ENCODE measurements around the gene PLEKHM3. TPM values are rescaled to one million over a fixed set of nuclear protein-coding genes. Genes with fewer than 3 reads are reported as not detected.

The PLEKHM3 gene, protein sequence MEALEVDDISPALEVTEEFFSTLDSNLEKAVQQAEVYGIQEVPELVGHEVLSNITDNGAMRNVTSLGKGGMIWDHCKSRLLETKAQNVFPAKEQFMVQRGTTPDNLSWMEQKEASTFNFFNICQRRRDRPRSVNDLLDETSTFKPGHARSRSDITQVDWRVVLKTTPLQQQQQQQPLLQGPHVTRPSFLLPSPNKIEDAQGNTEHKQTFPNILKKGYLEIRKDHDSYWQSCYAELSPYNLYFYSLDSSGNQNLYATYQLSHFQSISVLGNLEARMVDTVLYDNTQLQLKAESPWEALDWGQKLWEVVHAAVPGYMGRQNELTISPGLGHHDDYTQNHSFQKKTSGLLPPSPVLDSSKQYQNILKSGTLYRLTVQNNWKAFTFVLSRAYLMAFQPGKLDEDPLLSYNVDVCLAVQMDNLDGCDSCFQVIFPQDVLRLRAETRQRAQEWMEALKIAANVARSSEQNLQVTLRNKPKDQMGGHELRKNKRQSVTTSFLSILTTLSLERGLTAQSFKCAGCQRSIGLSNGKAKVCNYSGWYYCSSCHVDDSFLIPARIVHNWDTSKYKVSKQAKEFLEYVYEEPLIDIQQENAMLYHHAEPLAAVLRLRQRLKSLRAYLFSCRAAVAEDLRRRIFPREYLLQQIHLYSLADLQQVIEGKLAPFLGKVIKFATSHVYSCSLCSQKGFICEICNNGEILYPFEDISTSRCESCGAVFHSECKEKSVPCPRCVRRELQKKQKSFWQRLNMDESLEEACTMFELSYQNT
- polyA plus RNA-seq (ENCODE audit: insufficient read length in 4 of 4), result 10 to 100 TPM; 13.7 to 16.0 (median 14.3) TPM

GRCh38 chr2:208025037-208025813, at the start of gene PLEKHM3:
PLEKHM3 (minus strand) TSS chr2:208025527; CDS start chr2:208001639, 23,888 bp downstream.
- peak; percentile 70 to 73 (median 73) for DNase-seq (ENCODE audit: low read depth in 4 of 4, low spot score in 3 of 4)

- DNase-seq (ENCODE audit: low read depth in 4 of 4, low spot score in 3 of 4), result no peak
Observed at GRCh38 chr2:208074610-208075356, 49.5 kb upstream of the PLEKHM3 start.

- peak; percentile 27 to 39 (median 28) for DNase-seq (ENCODE audit: low read depth in 4 of 4, low spot score in 3 of 4)
Observed at GRCh38 chr2:208072250-208072892, 47.0 kb upstream of the PLEKHM3 start.

- no peak for DNase-seq (ENCODE audit: low read depth in 4 of 4, low spot score in 3 of 4)
Observed at GRCh38 chr2:208069186-208069585, 43.9 kb upstream of the PLEKHM3 start.

GRCh38 chr2:208066016-208066415, 40.7 kb upstream of the PLEKHM3 start:
- DNase-seq (ENCODE audit: low read depth in 4 of 4, low spot score in 3 of 4), result no peak

- DNase-seq (ENCODE audit: low read depth in 4 of 4, low spot score in 3 of 4), result no peak
Observed at GRCh38 chr2:208065476-208065875, 40.1 kb upstream of the PLEKHM3 start.

DNA sequence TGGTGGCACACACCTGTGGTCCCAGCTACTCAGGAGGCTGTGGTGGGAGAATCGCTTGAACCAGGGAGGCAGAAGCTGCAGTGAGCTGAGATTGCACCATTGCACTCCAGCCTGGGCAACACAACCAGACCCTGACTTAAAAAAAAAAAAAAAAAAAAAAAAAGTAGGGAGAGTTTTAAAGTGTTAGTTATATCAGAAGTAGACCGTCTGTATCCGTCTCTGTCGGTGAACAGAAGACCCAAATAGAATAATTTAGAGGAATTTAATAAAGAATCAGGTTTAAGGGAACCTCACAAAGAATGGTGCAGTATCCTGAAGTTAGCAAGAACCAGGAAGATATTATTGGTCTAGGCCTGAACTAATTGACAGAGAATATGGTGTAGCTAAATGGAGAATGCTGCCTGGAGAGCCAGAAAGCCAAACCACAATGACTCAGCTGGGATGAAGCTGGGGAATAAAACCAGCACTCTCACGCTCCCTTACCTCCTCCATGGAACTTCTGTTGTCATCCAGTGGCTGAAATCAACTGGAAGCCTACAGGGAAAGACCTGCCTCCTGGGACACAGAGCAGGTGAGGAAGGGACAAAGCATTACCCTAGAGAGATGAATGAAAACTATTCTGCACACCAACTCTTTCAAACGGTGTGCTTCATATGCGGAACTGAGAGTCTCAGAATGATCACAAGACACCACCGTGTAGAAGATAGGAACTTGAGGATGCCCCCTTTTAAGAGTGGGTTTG, 39.1 kb upstream of the PLEKHM3 start:
- DNase-seq (ENCODE audit: low read depth in 4 of 4, low spot score in 3 of 4), result no peak

GRCh38 chr2:208062961-208063360, 37.6 kb upstream of the PLEKHM3 start:
- no peak for DNase-seq (ENCODE audit: low read depth in 4 of 4, low spot score in 3 of 4)

GRCh38 chr2:208062113-208062512, 36.8 kb upstream of the PLEKHM3 start:
- DNase-seq (ENCODE audit: low read depth in 4 of 4, low spot score in 3 of 4), result no peak

GRCh38 chr2:208057108-208057507, 31.8 kb upstream of the PLEKHM3 start:
- DNase-seq (ENCODE audit: low read depth in 4 of 4, low spot score in 3 of 4), result no peak

DNA sequence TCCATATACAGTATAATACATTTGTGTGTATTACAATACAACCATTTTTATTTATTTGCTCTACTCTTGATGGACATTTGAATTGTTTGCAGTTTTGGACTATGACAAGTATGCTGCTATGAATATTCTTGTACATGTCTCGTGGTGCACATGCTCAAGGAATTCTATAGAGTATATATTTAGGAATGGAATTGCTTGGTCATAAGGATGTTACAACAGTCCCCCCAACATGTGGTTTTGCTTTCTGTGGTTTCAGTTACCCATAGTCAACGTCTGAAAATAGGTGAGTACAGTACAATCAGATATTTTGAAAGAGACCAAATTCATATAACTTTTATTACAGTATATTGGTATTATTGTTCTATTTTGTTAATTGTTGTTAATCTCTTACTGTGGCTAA, 24.1 kb upstream of the PLEKHM3 start:
- DNase-seq (ENCODE audit: low read depth in 4 of 4, low spot score in 3 of 4), result no peak

DNA sequence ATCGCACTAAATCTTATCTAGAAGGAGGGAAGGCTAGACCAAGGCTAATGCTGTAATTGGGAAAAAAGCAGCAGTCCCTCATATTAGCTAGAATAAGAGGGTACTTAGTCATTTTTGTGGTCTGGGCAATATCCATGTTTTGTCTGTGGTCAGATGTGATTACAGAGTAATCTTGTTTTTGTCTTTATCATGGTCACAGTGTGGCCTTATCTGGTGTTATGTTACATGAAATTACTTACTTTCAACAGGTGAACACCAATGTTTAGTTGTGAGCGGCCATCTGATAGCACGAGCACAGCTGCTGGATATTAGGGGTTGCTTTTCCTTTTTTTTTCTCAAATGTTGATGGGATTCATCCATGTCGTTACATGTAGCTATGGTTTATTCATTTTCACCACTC, 23.7 kb upstream of the PLEKHM3 start:
- DNase-seq (ENCODE audit: low read depth in 4 of 4, low spot score in 3 of 4), result no peak

DNA sequence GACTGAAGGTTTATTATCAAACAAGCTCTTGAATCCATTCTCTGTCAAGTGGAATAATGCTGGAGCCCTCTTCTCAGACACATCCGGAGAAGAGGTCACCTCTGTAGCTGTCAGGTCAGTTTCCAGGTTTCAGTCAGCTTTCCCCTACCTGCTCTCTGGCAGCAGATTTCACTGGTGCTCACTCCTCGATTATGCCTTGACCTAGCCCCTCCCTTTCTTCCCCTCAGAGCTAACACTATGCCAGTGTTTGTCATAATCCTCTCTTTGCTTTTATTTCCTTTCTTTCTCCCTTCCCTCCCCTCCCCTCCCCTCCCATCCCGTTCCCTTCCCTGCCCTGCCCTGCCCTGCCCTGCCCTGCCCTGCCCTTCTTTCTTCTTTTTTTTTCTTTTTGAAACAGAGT, 22.5 kb upstream of the PLEKHM3 start:
- no peak for DNase-seq (ENCODE audit: low read depth in 4 of 4, low spot score in 3 of 4)

GRCh38 chr2:208046686-208047085, 21.4 kb upstream of the PLEKHM3 start:
- DNase-seq (ENCODE audit: low read depth in 4 of 4, low spot score in 3 of 4), result no peak

- no peak for DNase-seq (ENCODE audit: low read depth in 4 of 4, low spot score in 3 of 4)
Observed at GRCh38 chr2:208042450-208042849, 17.1 kb upstream of the PLEKHM3 start.

DNA sequence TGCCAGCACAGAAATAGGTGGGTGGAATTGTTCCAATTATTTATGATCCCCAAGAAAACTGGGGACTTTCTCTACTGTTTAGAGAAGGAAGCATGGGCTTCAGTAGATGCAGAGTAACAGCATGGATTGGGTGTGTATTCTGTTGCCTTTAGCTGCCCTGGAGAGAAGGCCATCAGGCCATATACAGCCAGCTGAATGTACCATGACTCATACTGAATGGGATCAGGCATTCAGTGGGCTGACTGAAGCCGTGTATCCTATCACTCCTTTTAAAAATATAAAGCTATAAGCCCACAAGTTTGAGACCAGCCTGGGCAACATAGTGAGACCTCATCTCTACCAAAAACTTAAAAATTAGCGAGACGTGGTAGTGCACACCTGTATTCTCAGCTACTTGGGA, 16.7 kb upstream of the PLEKHM3 start:
- no peak for DNase-seq (ENCODE audit: low read depth in 4 of 4, low spot score in 3 of 4)

DNA sequence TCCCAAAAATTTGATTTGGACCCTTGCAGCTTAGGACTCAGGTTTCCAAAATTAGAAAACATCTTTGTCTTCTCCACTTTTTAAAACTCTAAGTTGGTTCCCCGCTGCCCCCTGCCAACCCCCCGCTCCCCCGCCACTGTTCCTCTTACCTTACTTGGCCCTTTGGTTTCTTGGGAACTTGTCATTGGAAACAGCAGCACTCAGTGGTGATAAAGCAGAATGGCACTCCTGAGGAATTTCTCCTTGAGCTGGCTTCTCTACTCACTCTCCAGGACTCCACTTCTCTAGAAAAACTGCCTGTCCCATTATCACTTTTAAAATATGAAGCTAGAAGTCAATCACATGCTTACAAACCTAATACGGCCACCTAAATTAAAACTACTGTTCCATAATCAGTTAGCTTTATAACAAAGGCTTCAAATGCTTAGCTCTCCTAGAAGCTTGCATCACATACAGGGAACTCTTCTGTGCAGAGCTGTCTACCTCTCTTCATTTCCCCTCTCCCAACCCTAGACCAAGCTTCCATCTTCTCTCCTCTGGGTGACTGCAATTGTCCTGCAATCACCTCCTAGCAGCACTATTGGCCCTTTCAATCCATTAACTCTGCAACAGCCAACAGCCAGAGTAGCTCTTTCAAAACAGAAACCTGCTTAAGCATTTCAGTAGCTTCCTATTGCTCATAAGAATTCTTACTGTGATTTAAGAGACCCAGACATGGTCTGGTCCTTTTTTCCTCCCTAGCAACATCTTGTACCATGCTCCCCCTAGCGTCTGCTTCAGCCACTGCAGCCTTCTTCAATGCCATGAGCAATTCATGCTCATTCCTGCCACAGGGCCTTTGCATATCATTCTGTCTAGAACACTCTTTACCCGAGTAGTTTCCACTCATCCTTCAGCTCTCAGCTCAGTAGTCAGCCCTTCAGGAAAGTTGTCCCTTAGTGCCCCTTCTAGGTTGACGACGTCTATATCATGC, 15.2 kb upstream of the PLEKHM3 start:
- no peak for DNase-seq (ENCODE audit: low read depth in 4 of 4, low spot score in 3 of 4)

Measured in left renal pelvis (tissue), 4 donors.